GM10266 (cell line): Measurements from ENCODE around the gene FXR2.

Source experiments
- DNase-seq: peaks from one replicate; pipeline ENCODE4 v3.0.0; 2012; ENCODE audit errors: extremely low spot score
- CTCF ChIP-seq: IDR thresholded peaks from 2 replicates; pipeline ENCODE4 v1.5.1; 2012; ENCODE audit warnings: mild to moderate bottlenecking, low read depth; ENCODE audit not compliant: control insufficient read depth, insufficient read depth; ENCODE audit errors: missing control alignments

FXR2 gene

GRCh38 chr17:7573324-7574080 is 41.2 kb downstream of the FXR2 start:
- TF ChIP-seq CTCF, result no peak

GRCh38 chr17:7572588-7573323 is 41.9 kb downstream of the FXR2 start:
- no peak for TF ChIP-seq CTCF
- DNase-seq, result peak; percentile 99

More at GRCh38 chr17:7573324-7574080, 41.2 kb downstream of the FXR2 start:
- peak; percentile 93 for DNase-seq

- TF ChIP-seq CTCF, result no peak
- no peak for DNase-seq
Observed at GRCh38 chr17:7572338-7572587, 42.4 kb downstream of the FXR2 start.

DNA sequence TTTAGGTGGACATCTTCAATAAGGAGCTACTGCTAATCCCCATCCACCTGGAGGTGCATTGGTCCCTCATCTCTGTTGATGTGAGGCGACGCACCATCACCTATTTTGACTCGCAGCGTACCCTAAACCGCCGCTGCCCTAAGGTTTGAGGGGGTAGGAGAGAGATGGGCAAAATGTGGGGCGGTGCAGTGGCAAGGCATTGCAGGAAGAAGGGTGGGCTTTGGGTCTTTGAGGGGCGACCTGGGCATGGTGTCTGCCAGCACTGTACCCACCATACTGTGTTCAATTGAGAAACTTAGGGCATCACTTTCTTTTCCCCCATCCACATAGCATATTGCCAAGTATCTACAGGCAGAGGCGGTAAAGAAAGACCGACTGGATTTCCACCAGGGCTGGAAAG is 44.3 kb downstream of the FXR2 start:
- no peak for DNase-seq
- no peak for TF ChIP-seq CTCF

GRCh38 chr17:7569571-7569970 is 45.1 kb downstream of the FXR2 start:
- DNase-seq, result no peak
- no peak for TF ChIP-seq CTCF

GRCh38 chr17:7563115-7563869 is 51.4 kb downstream of the FXR2 start:
- DNase-seq, result no peak
- TF ChIP-seq CTCF, result no peak
